H9 (cell line): Measurements from ENCODE around the gene EFNA1. TPM values are rescaled to one million over a fixed set of nuclear protein-coding genes. Genes with fewer than 3 reads are reported as not detected.
A peak's percentile ranks its signal among the peaks of the same experiment; 100 is the strongest.

Experiments used
- DNase-seq: peaks from one replicate; pipeline ENCODE4 v3.0.0-alpha.2; 2017
- H2AFZ ChIP-seq: one replicate; pipeline ENCODE4 v1.6.1; 2013; ENCODE audit warnings: mild to moderate bottlenecking, low read length, control low read depth, moderate library complexity
- H2AK5ac ChIP-seq: 2 replicates; pipeline ENCODE4 v1.6.1; 2013; ENCODE audit warnings: low read length, control low read depth, mixed read lengths; ENCODE audit not compliant: insufficient read length
- H2BK120ac ChIP-seq: one replicate; pipeline ENCODE4 v1.6.1; 2013; ENCODE audit warnings: low read depth, mild to moderate bottlenecking, low read length, control low read depth, inconsistent platforms; ENCODE audit not compliant: poor library complexity, severe bottlenecking
- H2BK12ac ChIP-seq: 2 replicates; pipeline ENCODE4 v1.6.1; 2013; ENCODE audit warnings: low read length, control low read depth, mixed read lengths, low read depth; ENCODE audit not compliant: insufficient read length
- H2BK15ac ChIP-seq: 2 replicates; pipeline ENCODE4 v1.6.1; 2013; ENCODE audit warnings: low read depth, low read length, control low read depth
- H2BK20ac ChIP-seq: one replicate; pipeline ENCODE4 v1.6.1; 2013; ENCODE audit warnings: low read depth, mild to moderate bottlenecking, low read length, control low read depth, inconsistent platforms; ENCODE audit not compliant: poor library complexity, severe bottlenecking
- H2BK5ac ChIP-seq: 2 replicates; pipeline ENCODE4 v1.6.1; 2013; ENCODE audit warnings: low read length, control low read depth, mixed read lengths; ENCODE audit not compliant: insufficient read length
- H3K14ac ChIP-seq: 2 replicates; pipeline ENCODE4 v1.6.1; 2013; ENCODE audit warnings: low read length, control low read depth; ENCODE audit not compliant: insufficient read depth
- H3K18ac ChIP-seq: 2 replicates; pipeline ENCODE4 v1.6.1; 2013; ENCODE audit warnings: low read depth, mild to moderate bottlenecking, mixed read lengths, low read length, control low read depth; ENCODE audit not compliant: insufficient read length
- H3K23ac ChIP-seq: 2 replicates; pipeline ENCODE4 v1.6.1; 2013; ENCODE audit warnings: low read length, control low read depth, mixed read lengths, low read depth; ENCODE audit not compliant: insufficient read length
- H3K23me2 ChIP-seq: 2 replicates; pipeline ENCODE4 v1.6.1; 2013; ENCODE audit warnings: low read depth, mild to moderate bottlenecking, mixed read lengths, low read length, control low read depth; ENCODE audit not compliant: insufficient read length, poor library complexity, severe bottlenecking
- H3K27ac ChIP-seq: 2 replicates; pipeline ENCODE4 v1.5.1; 2013; ENCODE audit warnings: low read length, control low read depth, mixed read lengths, low read depth; ENCODE audit not compliant: insufficient read length
- H3K27me3 ChIP-seq: 2 replicates; pipeline ENCODE4 v1.6.1; 2013; ENCODE audit warnings: low read length, control low read depth, inconsistent platforms; ENCODE audit not compliant: insufficient read depth
- H3K4ac ChIP-seq: 2 replicates; pipeline ENCODE4 v1.6.1; 2013; ENCODE audit warnings: low read depth, mild to moderate bottlenecking, control low read depth, inconsistent platforms, low read length, moderate library complexity
- H3K4me1 ChIP-seq: 2 replicates; pipeline ENCODE4 v1.6.1; 2013; ENCODE audit warnings: low read length, control low read depth, inconsistent platforms; ENCODE audit not compliant: insufficient read depth
- H3K4me2 ChIP-seq: 2 replicates; pipeline ENCODE4 v1.6.1; 2013; ENCODE audit warnings: low read length, control low read depth, mixed read lengths; ENCODE audit not compliant: insufficient read length, insufficient read depth
- H3K56ac ChIP-seq: 2 replicates; pipeline ENCODE4 v1.6.1; 2013; ENCODE audit warnings: low read depth, mild to moderate bottlenecking, mixed read lengths, low read length, control low read depth; ENCODE audit not compliant: insufficient read length
- H3K79me1 ChIP-seq: 2 replicates; pipeline ENCODE4 v1.6.1; 2013; ENCODE audit warnings: low read depth, mild to moderate bottlenecking, moderate library complexity, low read length, control low read depth, inconsistent platforms; ENCODE audit not compliant: insufficient read depth, poor library complexity, severe bottlenecking
- H3K79me2 ChIP-seq: 2 replicates; pipeline ENCODE4 v1.6.1; 2013; ENCODE audit warnings: low read length, control low read depth, inconsistent platforms; ENCODE audit not compliant: insufficient read depth
- H3K9ac ChIP-seq: 2 replicates; pipeline ENCODE4 v1.6.1; 2013; ENCODE audit warnings: low read length, control low read depth, mixed read lengths; ENCODE audit not compliant: insufficient read length; ENCODE audit errors: extremely low read depth
- H3K9me3 ChIP-seq: one replicate; pipeline ENCODE4 v1.6.1; 2013; ENCODE audit warnings: low read depth, low read length, inconsistent platforms; ENCODE audit not compliant: control insufficient read depth
- H3T11ph ChIP-seq: one replicate; pipeline ENCODE4 v1.6.1; 2013; ENCODE audit warnings: mild to moderate bottlenecking, low read length, control low read depth, inconsistent platforms
- H4K20me1 ChIP-seq: one replicate; pipeline ENCODE4 v1.6.1; 2013; ENCODE audit not compliant: control insufficient read depth, insufficient read length, insufficient read depth
- H4K5ac ChIP-seq: 2 replicates; pipeline ENCODE4 v1.6.1; 2013; ENCODE audit warnings: low read depth, mild to moderate bottlenecking, mixed read lengths, low read length, control low read depth; ENCODE audit not compliant: insufficient read length
- H4K8ac ChIP-seq: replicated peaks from 2 replicates; pipeline ENCODE4 v1.6.1; 2013; ENCODE audit warnings: low read length, control low read depth, mixed read lengths, low read depth; ENCODE audit not compliant: insufficient read length
- H4K91ac ChIP-seq: 2 replicates; pipeline ENCODE4 v1.6.1; 2013; ENCODE audit warnings: low read depth, mild to moderate bottlenecking, moderate library complexity, mixed read lengths, low read length, control low read depth; ENCODE audit not compliant: insufficient read length
- H3K27ac Mint-ChIP-seq, 3 experiments: 2 replicates in 2 of 3; 3 replicates in 1 of 3; pipeline ENCODE4 v1.8.0; 2020 to 2021; ENCODE audit warnings: mixed read lengths in 3 of 3, mild to moderate bottlenecking in 1 of 3, moderate library complexity in 1 of 3
- H3K27me3 Mint-ChIP-seq: 2 replicates; pipeline ENCODE4 v1.8.0; 2021; ENCODE audit warnings: low read depth, mild to moderate bottlenecking, moderate library complexity, mixed read lengths
- H3K36me3 Mint-ChIP-seq, 3 experiments: 2 replicates in 2 of 3; 3 replicates in 1 of 3; pipeline ENCODE4 v1.8.0; 2020 to 2021; ENCODE audit warnings: low read depth in 3 of 3, mixed read lengths in 3 of 3; ENCODE audit not compliant: insufficient read depth in 1 of 3
- H3K4me1 Mint-ChIP-seq, 2 experiments: 2 replicates each; pipeline ENCODE4 v1.8.0; 2020; ENCODE audit warnings: mixed read lengths in 2 of 2
- H3K4me3 Mint-ChIP-seq, 2 experiments: 2 replicates in 1 of 2; 3 replicates in 1 of 2; pipeline ENCODE4 v1.8.0; 2020 to 2021; ENCODE audit warnings: mild to moderate bottlenecking in 2 of 2, mixed read lengths in 2 of 2, moderate library complexity in 1 of 2
- H3K9me3 Mint-ChIP-seq, 2 experiments: 2 replicates in 1 of 2; 3 replicates in 1 of 2; pipeline ENCODE4 v1.8.0; 2020; ENCODE audit warnings: mild to moderate bottlenecking in 2 of 2, mixed read lengths in 2 of 2, moderate library complexity in 1 of 2
- WGBS: extraction: QIAGEN DNeasy Blood & Tissue Kit; methylation state at CpG from one replicate; pipeline ENCODE4 v1.1.7; 2013; ENCODE audit warnings: missing lambda C conversion rate, low lambda C conversion rate, mixed read lengths; ENCODE audit not compliant: insufficient read length; ENCODE audit errors: extremely low coverage; 5-methylcytosine and 5-hydroxymethylcytosine counted together
- total RNA-seq: library from RNA; stranded (reverse); gene quantifications from 2 replicates; pipeline ENCODE4 v1.2.1, GENCODE V29; 2021
- TF ChIP-seq, protein P1 (sequence below): fragments of 200-600 bp; sonication (generic); conservative IDR thresholded peaks from 3 replicates; pipeline ENCODE4 v1.8.0; 2021; ENCODE audit warnings: antibody characterized with exemption, mild to moderate bottlenecking

EFNA1 gene
- total RNA-seq, 1 experiment from 2014 or later: 1.4 TPM

DNA sequence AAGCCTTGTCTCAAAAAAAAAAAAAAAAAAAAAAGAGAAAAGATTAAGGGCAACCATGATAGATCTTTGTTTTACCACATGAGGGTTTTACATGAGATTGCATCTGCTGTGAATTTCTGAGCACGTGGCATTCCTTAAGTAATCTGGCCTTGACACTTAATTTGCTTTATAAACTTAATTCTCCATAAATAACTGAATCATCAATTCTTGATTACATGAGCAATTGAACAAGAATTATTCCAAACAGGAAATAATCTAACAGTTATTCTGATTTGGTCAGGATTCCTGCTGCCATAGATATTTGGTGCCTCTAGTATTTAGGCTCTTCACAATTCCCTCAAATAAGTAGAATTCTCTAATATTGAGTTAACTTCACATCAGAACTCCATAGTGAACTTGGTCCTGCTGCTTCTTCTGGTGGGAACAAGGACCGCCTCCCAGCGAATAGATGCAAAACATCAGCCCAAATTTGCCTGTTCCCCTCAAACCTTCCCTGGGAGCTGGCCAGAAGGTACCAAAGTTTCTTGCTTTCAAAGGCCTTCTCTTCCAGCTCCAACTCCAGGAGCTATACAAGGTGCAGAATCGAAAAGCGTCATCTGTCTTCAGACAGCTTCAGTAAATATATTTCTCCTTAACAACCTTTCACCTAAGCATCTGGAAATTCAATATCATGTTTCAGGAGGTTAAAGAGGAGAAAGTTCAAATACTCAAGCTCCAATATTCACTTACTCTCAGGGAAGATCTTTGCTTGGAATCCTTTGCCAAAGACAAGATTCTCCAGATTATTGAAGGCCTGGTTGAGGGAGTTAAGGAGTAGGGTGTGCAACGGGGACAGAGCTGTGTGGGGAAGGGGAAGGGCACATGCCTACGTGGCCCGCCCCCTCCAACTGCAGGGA lies 44.4 kb downstream of the EFNA1 start:
- H3K9me3 ChIP-seq: no peaks in the 10 kb centered on the region
- no peak overlapping the region for H3K27ac ChIP-seq
- H3K27ac Mint-ChIP-seq: peak overlapping the region; percentile 67 to 95 (median 67)
- H2BK15ac ChIP-seq: no peak overlapping the region
- H4K91ac ChIP-seq: no peak overlapping the region
- H3K4me2 ChIP-seq: peak overlapping the region; percentile 75
- no peaks in the 10 kb centered on the region for H3K9me3 Mint-ChIP-seq
- TF ChIP-seq, protein P1, sequence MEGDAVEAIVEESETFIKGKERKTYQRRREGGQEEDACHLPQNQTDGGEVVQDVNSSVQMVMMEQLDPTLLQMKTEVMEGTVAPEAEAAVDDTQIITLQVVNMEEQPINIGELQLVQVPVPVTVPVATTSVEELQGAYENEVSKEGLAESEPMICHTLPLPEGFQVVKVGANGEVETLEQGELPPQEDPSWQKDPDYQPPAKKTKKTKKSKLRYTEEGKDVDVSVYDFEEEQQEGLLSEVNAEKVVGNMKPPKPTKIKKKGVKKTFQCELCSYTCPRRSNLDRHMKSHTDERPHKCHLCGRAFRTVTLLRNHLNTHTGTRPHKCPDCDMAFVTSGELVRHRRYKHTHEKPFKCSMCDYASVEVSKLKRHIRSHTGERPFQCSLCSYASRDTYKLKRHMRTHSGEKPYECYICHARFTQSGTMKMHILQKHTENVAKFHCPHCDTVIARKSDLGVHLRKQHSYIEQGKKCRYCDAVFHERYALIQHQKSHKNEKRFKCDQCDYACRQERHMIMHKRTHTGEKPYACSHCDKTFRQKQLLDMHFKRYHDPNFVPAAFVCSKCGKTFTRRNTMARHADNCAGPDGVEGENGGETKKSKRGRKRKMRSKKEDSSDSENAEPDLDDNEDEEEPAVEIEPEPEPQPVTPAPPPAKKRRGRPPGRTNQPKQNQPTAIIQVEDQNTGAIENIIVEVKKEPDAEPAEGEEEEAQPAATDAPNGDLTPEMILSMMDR: no peak
- peak overlapping the region; percentile 92 to 97 for H3K4me3 Mint-ChIP-seq
- peaks cover 22% of the 10 kb centered on the region for H3K23me2 ChIP-seq
- no peak overlapping the region for H2BK20ac ChIP-seq
- H3K4me1 ChIP-seq: no peaks in the 10 kb centered on the region
- H3K14ac ChIP-seq: no peak overlapping the region
- peaks cover 9 to 33% (median 25%) of the 10 kb centered on the region in 3 experiments for H3K36me3 Mint-ChIP-seq
- peak overlapping the region; percentile 76 for H3K9ac ChIP-seq
- no peak overlapping the region for H2BK12ac ChIP-seq
- no peak overlapping the region for H3K4ac ChIP-seq
- H3K23ac ChIP-seq: no peak overlapping the region
- no peak overlapping the region for H2AK5ac ChIP-seq
- no peaks in the 10 kb centered on the region for H3K79me1 ChIP-seq
- no peak overlapping the region for H4K5ac ChIP-seq
- no peak overlapping the region for H2BK120ac ChIP-seq
- H3K79me2 ChIP-seq: no peaks in the 10 kb centered on the region; the same call in 1 of the 2 replicates
- no peaks in the 10 kb centered on the region; the same call in 1 of the 2 replicates for H3K27me3 Mint-ChIP-seq
- no peak overlapping the region for H2BK5ac ChIP-seq
- H3K18ac ChIP-seq: no peak overlapping the region
- no peak for DNase-seq
- WGBS: no CpG with 5 or more reads among the region's 8 CpGs
- no peak overlapping the region for H3T11ph ChIP-seq
- no peak overlapping the region for H2AFZ ChIP-seq
- no peaks in the 10 kb centered on the region for H3K27me3 ChIP-seq
- no peak overlapping the region for H3K56ac ChIP-seq
- no peak overlapping the region for H4K8ac ChIP-seq
- H4K20me1 ChIP-seq: no peaks in the 10 kb centered on the region
- H3K4me1 Mint-ChIP-seq: peaks cover 26 to 38% of the 10 kb centered on the region in 2 experiments
